IMR-90 (cell line): ENCODE data around the gene HSD3B1. TPM values are rescaled to one million over a fixed set of nuclear protein-coding genes. Genes with fewer than 3 reads are reported as not detected.

Experiments used
- ATAC-seq: fragments of 200-7000 bp; cut with Tn5 transposase; 2 replicates; pipeline ENCODE4 v1.9.1; 2020; ENCODE audit warnings: low read depth, mild to moderate bottlenecking, moderate library complexity
- BruUV-seq: library from RNA; stranded (reverse); fragments of 400-500 nt; replicated peaks from 2 replicates; lab custom pipeline; 2021; lab: Mats Ljungman, UMichigan
- CTCF ChIA-PET: fragments of 300-600 bp; formaldehyde crosslinking; extraction: SDS; loops from one replicate; lab custom pipeline; 2021; ENCODE audit warnings: antibody characterized with exemption; lab: Yijun Ruan, JAX
- POLR2A ChIA-PET: fragments of 300-600 bp; sonication (Branson Sonifier 250); formaldehyde crosslinking; loops from one replicate; lab custom pipeline; 2022; ENCODE audit warnings: antibody characterized with exemption; ENCODE audit not compliant: unreplicated experiment; lab: Charles Lee
- DNase-seq: peaks from one replicate; pipeline ENCODE4 v3.0.0; 2013
- H2AFZ ChIP-seq: replicated peaks from 2 replicates; pipeline ENCODE3; 2013; ENCODE audit warnings: low read length, mild to moderate bottlenecking; ENCODE audit not compliant: poor library complexity
- H2AK5ac ChIP-seq: 2 replicates; pipeline ENCODE4 v1.6.1; 2013; ENCODE audit warnings: low read depth, low read length, inconsistent platforms
- H2AK9ac ChIP-seq: replicated peaks from 2 replicates; pipeline ENCODE3; 2013; ENCODE audit warnings: mild to moderate bottlenecking, low read depth, low read length, moderate library complexity; ENCODE audit not compliant: poor library complexity
- H2BK120ac ChIP-seq: 2 replicates; pipeline ENCODE4 v1.6.1; 2013; ENCODE audit warnings: low read depth, low read length, inconsistent platforms
- H2BK15ac ChIP-seq: 3 replicates; pipeline ENCODE4 v1.6.1; 2013; ENCODE audit warnings: low read depth, low read length, inconsistent platforms
- H2BK20ac ChIP-seq: 2 replicates; pipeline ENCODE4 v1.6.1; 2013; ENCODE audit warnings: low read depth, mild to moderate bottlenecking, inconsistent platforms, low read length, moderate library complexity
- H2BK5ac ChIP-seq: 2 replicates; pipeline ENCODE4 v1.6.1; 2013; ENCODE audit warnings: mild to moderate bottlenecking, low read depth, low read length, inconsistent platforms; ENCODE audit not compliant: poor library complexity, severe bottlenecking
- H3K14ac ChIP-seq: replicated peaks from 2 replicates; pipeline ENCODE4 v1.6.1; 2013; ENCODE audit warnings: low read depth, low read length, inconsistent platforms
- H3K18ac ChIP-seq: 2 replicates; pipeline ENCODE4 v1.6.1; 2013; ENCODE audit warnings: low read depth, low read length, control low read depth
- H3K23ac ChIP-seq: 2 replicates; pipeline ENCODE4 v1.6.1; 2013; ENCODE audit warnings: low read depth, low read length, inconsistent platforms
- H3K27ac ChIP-seq: 2 replicates; pipeline ENCODE4 v1.5.1; 2013; ENCODE audit warnings: mild to moderate bottlenecking, control low read depth, low read length; ENCODE audit not compliant: insufficient read depth
- H3K27me3 ChIP-seq: 2 replicates; pipeline ENCODE4 v1.6.1; 2013; ENCODE audit warnings: low read length; ENCODE audit not compliant: control insufficient read depth, insufficient read depth
- H3K36me3 ChIP-seq: 2 replicates; pipeline ENCODE4 v1.6.1; 2013; ENCODE audit warnings: low read length, mixed read lengths; ENCODE audit not compliant: control insufficient read depth, insufficient read depth
- H3K4ac ChIP-seq: 2 replicates; pipeline ENCODE4 v1.6.1; 2013; ENCODE audit warnings: low read depth, low read length, inconsistent platforms
- H3K4me1 ChIP-seq: 2 replicates; pipeline ENCODE4 v1.6.1; 2013; ENCODE audit warnings: low read length, mixed read lengths; ENCODE audit not compliant: control insufficient read depth, insufficient read depth
- H3K4me2 ChIP-seq: 2 replicates; pipeline ENCODE4 v1.6.1; 2013; ENCODE audit warnings: low read depth, mild to moderate bottlenecking, control low read depth, low read length, moderate library complexity
- H3K4me3 ChIP-seq: 2 replicates; pipeline ENCODE4 v1.5.1; 2013; ENCODE audit warnings: low read depth, mild to moderate bottlenecking, control low read depth, low read length, moderate library complexity; ENCODE audit not compliant: insufficient read depth
- H3K56ac ChIP-seq: 2 replicates; pipeline ENCODE4 v1.6.1; 2013; ENCODE audit warnings: low read length, inconsistent platforms; ENCODE audit not compliant: insufficient read depth; ENCODE audit errors: extremely low read depth
- H3K79me1 ChIP-seq, 2 experiments: 2 replicates each; pipeline ENCODE4 v1.6.1; 2013; ENCODE audit warnings: low read length in 2 of 2, inconsistent platforms in 1 of 2, low read depth in 1 of 2
- H3K9ac ChIP-seq: 2 replicates; pipeline ENCODE4 v1.6.1; 2013; ENCODE audit warnings: low read depth, low read length, control low read depth
- H3K9me1 ChIP-seq: 2 replicates; pipeline ENCODE4 v1.6.1; 2013; ENCODE audit warnings: low read length, inconsistent platforms; ENCODE audit not compliant: insufficient read depth
- H3K9me3 ChIP-seq: 2 replicates; pipeline ENCODE4 v1.6.1; 2013; ENCODE audit warnings: low read length; ENCODE audit not compliant: control insufficient read depth, insufficient read depth
- H4K20me1 ChIP-seq: 2 replicates; pipeline ENCODE4 v1.6.1; 2013; ENCODE audit warnings: low read length, inconsistent platforms; ENCODE audit not compliant: insufficient read depth
- H4K5ac ChIP-seq: 2 replicates; pipeline ENCODE4 v1.6.1; 2013; ENCODE audit warnings: mild to moderate bottlenecking, low read depth, low read length, control low read depth
- H4K8ac ChIP-seq, 2 experiments: 2 replicates each; pipeline ENCODE4 v1.6.1; 2013; ENCODE audit warnings: low read depth in 2 of 2, low read length in 2 of 2, control low read depth in 1 of 2, inconsistent platforms in 1 of 2
- H4K91ac ChIP-seq: 2 replicates; pipeline ENCODE4 v1.6.1; 2013; ENCODE audit warnings: low read depth, low read length, inconsistent platforms; ENCODE audit not compliant: insufficient read depth
- BHLHE40 ChIP-seq: fragments of 150-350 bp; IDR thresholded peaks from 2 replicates; pipeline ENCODE4 v1.6.1; 2016; ENCODE audit warnings: mild to moderate bottlenecking, low read depth, low read length
- CHD1 ChIP-seq: IDR thresholded peaks from 2 replicates; pipeline ENCODE4 v1.6.1; 2012; ENCODE audit warnings: low read depth, low read length, improper control_type of control experiment
- CTCF ChIP-seq: conservative IDR thresholded peaks from 2 replicates; pipeline ENCODE4 v1.5.1; 2012; ENCODE audit warnings: mild to moderate bottlenecking, low read depth, low read length, improper control_type of control experiment
- ELK1 ChIP-seq: fragments of 150-350 bp; IDR thresholded peaks from 2 replicates; pipeline ENCODE4 v1.6.1; 2016; ENCODE audit warnings: low read depth, mild to moderate bottlenecking, low read length, moderate library complexity, borderline replicate concordance
- FOS ChIP-seq: fragments of 150-350 bp; IDR thresholded peaks from 2 replicates; pipeline ENCODE4 v1.6.1; 2016; ENCODE audit warnings: low read depth, low read length
- MXI1 ChIP-seq: IDR thresholded peaks from 2 replicates; pipeline ENCODE4 v1.6.1; 2012; ENCODE audit warnings: low read depth, mild to moderate bottlenecking, low read length, moderate library complexity, borderline replicate concordance
- NFE2L2 ChIP-seq: fragments of 150-350 bp; IDR thresholded peaks from 2 replicates; pipeline ENCODE4 v1.6.1; 2016; ENCODE audit warnings: low read depth, mild to moderate bottlenecking, low read length
- POLR2A ChIP-seq: IDR thresholded peaks from 2 replicates; pipeline ENCODE4 v1.6.1; 2012; ENCODE audit warnings: mild to moderate bottlenecking, low read depth, low read length
- RAD21 ChIP-seq: IDR thresholded peaks from 2 replicates; pipeline ENCODE4 v1.6.1; 2012; ENCODE audit warnings: low read length, improper control_type of control experiment
- RCOR1 ChIP-seq: IDR thresholded peaks from 2 replicates; pipeline ENCODE4 v1.6.1; 2012; ENCODE audit warnings: mild to moderate bottlenecking, low read length, improper control_type of control experiment; ENCODE audit not compliant: insufficient replicate concordance
- USF2 ChIP-seq: fragments of 150-350 bp; IDR thresholded peaks from 2 replicates; pipeline ENCODE4 v1.6.1; 2017; ENCODE audit warnings: mild to moderate bottlenecking, antibody characterized with exemption, low read length, low read depth
- WGBS, 2 experiments: methylation state at CpG; one replicate each; pipeline versions ENCODE4 v1.1.5 to v1.1.7; 2013; ENCODE audit warnings: missing lambda C conversion rate in 2 of 2; ENCODE audit not compliant: insufficient read length in 1 of 2; ENCODE audit errors: extremely low coverage in 2 of 2; 5-methylcytosine and 5-hydroxymethylcytosine counted together
- dilution Hi-C: fragments of 300-500 bp; cut with HindIII; formaldehyde crosslinking; loops from one replicate; pipeline ENCODE4 v1.14.3; 2018; ENCODE audit warnings: low sequenced_read_pairs; ENCODE audit not compliant: unreplicated experiment
- in situ Hi-C: fragments of 300-500 bp; cut with MboI; formaldehyde crosslinking; loops from 3 replicates; pipeline ENCODE4 v1.14.3; 2019; ENCODE audit warnings: low sequenced_read_pairs, inconsistent platforms, mixed read lengths
- intact Hi-C: fragments of 100-400 bp; cut with micrococcal nuclease; formaldehyde crosslinking; loops from 2 replicates; pipeline ENCODE4 v1.10.0; 2022
- polyA plus RNA-seq, 3 experiments: library from polyadenylated mRNA; depleted of rRNA; stranded (reverse); fragments of >200 nt; gene quantifications; 2 replicates each; pipeline ENCODE4 v1.2.3, GENCODE V29; 2012; ENCODE audit warnings: low replicate concordance in 1 of 3
- total RNA-seq: library from RNA; depleted of rRNA; stranded (reverse); fragments of >200 nt; gene quantifications from 2 replicates; pipeline ENCODE4 v1.2.3, GENCODE V29; 2012

HSD3B1 gene
- total and polyA plus RNA-seq, 2 of the 4 experiments (the other 2 are of a cell fraction) = not detected

- H3K27me3 ChIP-seq = no peaks in the 10 kb centered on the region
- H3K4ac ChIP-seq = no peak overlapping the region
- no peak overlapping the region for H3K4me2 ChIP-seq
- H2AFZ ChIP-seq = no peak overlapping the region
- H3K4me3 ChIP-seq = no peak overlapping the region
- H3K9ac ChIP-seq = no peak overlapping the region
- no CpG with 5 or more reads among the region's 4 CpGs for WGBS, 2 experiments
- dilution Hi-C loops = no loop called here
- H2AK5ac ChIP-seq = no peak overlapping the region
- no peak overlapping the region for H2BK20ac ChIP-seq
- H4K20me1 ChIP-seq = no peaks in the 10 kb centered on the region
- in situ Hi-C loops = no loop called here
- intact Hi-C loops = no loop called here
- H3K18ac ChIP-seq = no peak overlapping the region
- H3K79me1 ChIP-seq = no peaks in the 10 kb centered on the region
- ATAC-seq (no peak), DNase-seq (no peak)
- H3K56ac ChIP-seq = no peak overlapping the region
- no TSS peak for BruUV-seq
- H2BK120ac ChIP-seq = no peak overlapping the region
- H2BK5ac ChIP-seq = no peak overlapping the region
- no peaks in the 10 kb centered on the region for H3K4me1 ChIP-seq
- H3K36me3 ChIP-seq = no peaks in the 10 kb centered on the region
- H4K8ac ChIP-seq = no peak overlapping the region
- H3K23ac ChIP-seq = no peak overlapping the region
- no peak overlapping the region for H4K91ac ChIP-seq
- no peaks in the 10 kb centered on the region for H3K9me1 ChIP-seq
- H3K27ac ChIP-seq = no peak overlapping the region
- ChIA-PET POLR2A (no interaction called here), CTCF (no interaction called here)
- no peak overlapping the region for H2BK15ac ChIP-seq
- no peak overlapping the region for H4K5ac ChIP-seq
- no peaks in the 10 kb centered on the region for H3K9me3 ChIP-seq
- no peak for TF ChIP-seq BHLHE40
- TF ChIP-seq USF2 = no peak
- TF ChIP-seq RCOR1 = no peak
- no peak for TF ChIP-seq FOS
- TF ChIP-seq CTCF = no peak
- TF ChIP-seq MXI1 = no peak
- no peak for TF ChIP-seq NFE2L2
- no peak for TF ChIP-seq POLR2A
- TF ChIP-seq RAD21 = no peak
- no peak for TF ChIP-seq CHD1
- TF ChIP-seq ELK1 = no peak
- H3K14ac ChIP-seq = no peak overlapping the region
- H2AK9ac ChIP-seq = no peak overlapping the region
Observed at GRCh38 chr1:119467857-119468668, 38.9 kb upstream of the HSD3B1 start.
